ENCODE results near the gene TPH2.

Gene TPH2

DNA sequence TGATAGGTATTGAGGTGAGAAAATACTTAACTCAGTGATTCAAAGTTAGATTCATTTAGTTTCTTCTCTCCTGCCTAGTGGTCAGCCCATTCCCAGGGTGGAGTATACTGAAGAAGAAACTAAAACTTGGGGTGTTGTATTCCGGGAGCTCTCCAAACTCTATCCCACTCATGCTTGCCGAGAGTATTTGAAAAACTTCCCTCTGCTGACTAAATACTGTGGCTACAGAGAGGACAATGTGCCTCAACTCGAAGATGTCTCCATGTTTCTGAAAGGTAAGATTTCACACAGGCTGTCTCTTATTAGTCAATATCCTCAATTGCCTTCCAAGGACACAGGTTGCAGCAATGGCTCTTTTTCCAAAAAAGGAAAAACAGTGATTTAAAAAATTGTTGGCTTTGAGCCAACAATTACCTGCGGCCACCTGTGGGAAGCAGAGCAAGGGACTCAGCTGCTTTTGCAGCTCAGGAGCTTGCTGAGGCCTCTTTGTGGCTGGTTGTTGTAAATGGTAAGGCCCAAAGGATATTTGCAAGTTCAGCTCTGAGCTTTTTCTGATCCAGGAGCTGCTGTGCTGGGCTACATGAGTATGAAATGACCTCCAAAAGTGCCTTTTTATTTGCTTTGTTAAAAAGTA, 33.9 kb downstream of the TPH2 start:
- TF ChIP-seq, protein P1, sequence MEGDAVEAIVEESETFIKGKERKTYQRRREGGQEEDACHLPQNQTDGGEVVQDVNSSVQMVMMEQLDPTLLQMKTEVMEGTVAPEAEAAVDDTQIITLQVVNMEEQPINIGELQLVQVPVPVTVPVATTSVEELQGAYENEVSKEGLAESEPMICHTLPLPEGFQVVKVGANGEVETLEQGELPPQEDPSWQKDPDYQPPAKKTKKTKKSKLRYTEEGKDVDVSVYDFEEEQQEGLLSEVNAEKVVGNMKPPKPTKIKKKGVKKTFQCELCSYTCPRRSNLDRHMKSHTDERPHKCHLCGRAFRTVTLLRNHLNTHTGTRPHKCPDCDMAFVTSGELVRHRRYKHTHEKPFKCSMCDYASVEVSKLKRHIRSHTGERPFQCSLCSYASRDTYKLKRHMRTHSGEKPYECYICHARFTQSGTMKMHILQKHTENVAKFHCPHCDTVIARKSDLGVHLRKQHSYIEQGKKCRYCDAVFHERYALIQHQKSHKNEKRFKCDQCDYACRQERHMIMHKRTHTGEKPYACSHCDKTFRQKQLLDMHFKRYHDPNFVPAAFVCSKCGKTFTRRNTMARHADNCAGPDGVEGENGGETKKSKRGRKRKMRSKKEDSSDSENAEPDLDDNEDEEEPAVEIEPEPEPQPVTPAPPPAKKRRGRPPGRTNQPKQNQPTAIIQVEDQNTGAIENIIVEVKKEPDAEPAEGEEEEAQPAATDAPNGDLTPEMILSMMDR (IDR thresholded peaks at IDR 0.05; ENCODE audit: control insufficient read depth, extremely low read depth, insufficient read depth): 0 out of 2 replicates have a peak, but pooled peaks have one; percentile 20

DNA sequence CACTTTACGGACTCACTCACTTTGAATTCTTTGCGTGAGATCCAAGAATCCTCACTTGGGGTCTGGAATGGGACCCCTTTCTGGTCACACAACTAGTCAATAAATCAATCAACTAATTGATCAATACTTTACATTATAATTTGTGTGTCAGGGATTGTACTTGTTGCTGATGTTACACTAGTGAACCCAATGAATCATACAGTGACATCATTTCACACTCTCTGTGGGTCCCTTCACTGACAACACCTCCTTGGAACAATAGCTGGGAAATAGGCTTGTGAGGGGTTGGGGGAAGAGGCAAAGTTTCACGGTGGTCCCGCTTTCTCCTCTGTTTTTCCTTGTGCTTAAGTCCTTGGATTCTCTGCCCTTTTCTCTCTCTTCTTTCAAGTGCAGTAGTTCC, 35.0 kb downstream of the TPH2 start:
- H3K4me3 ChIP-seq (ENCODE audit: low read depth, low read length): no peak overlapping the region
- no peak for DNase-seq (ENCODE audit: low read depth)
- TF ChIP-seq, protein P1 (IDR thresholded peaks at IDR 0.05; ENCODE audit: control insufficient read depth, extremely low read depth, insufficient read depth): no peak

More for the DNA sequence above, 33.9 kb downstream of the TPH2 start:
- no peak for DNase-seq (ENCODE audit: low read depth)
- no peak overlapping the region for H3K4me3 ChIP-seq (ENCODE audit: low read depth, low read length)

DNA sequence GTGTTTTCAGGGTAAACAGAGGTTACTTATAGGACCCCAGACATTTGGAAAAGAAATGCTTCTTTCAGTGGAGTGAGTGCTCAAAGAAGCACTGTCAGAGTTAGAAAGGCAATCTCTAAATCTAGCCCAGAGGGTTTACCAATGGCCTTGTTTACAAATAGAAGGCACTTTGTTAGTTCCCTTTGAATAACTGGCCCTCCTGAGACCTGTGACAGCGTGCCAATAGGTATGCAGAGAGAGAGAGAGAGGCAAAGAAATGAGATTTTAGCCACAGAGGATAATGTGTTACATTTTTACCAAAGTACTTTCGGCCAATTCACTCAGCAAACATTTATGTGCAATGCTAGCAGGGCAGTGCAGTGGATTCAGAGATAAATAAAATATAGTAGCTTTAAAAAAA, 41.9 kb downstream of the TPH2 start:
- DNase-seq (ENCODE audit: low read depth): no peak
- TF ChIP-seq, protein P1 (IDR thresholded peaks at IDR 0.05; ENCODE audit: control insufficient read depth, extremely low read depth, insufficient read depth): no peak
- no peak overlapping the region for H3K4me3 ChIP-seq (ENCODE audit: low read depth, low read length)

DNA sequence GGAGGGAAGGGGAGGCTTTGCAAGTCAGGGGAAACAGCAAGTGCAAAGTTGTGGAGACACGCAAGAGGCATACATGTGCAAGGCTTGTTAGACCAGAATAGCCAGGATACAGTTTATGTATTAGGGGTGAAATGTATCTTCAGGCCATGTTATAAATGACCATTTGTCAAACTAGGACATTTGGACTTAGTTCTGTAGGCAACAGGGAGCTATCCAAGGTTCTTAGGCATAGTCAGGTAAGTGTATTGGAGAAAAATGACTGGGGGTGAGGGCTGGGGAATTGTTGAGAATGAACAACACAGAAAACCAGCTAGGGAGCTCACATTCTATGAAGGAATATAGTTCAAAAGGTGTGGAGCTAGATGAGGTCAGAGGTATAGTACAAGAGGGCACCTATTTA, 42.5 kb downstream of the TPH2 start:
- TF ChIP-seq, protein P1 (IDR thresholded peaks at IDR 0.05; ENCODE audit: control insufficient read depth, extremely low read depth, insufficient read depth): no peak
- no peak overlapping the region for H3K4me3 ChIP-seq (ENCODE audit: low read depth, low read length)
- no peak for DNase-seq (ENCODE audit: low read depth)

DNA sequence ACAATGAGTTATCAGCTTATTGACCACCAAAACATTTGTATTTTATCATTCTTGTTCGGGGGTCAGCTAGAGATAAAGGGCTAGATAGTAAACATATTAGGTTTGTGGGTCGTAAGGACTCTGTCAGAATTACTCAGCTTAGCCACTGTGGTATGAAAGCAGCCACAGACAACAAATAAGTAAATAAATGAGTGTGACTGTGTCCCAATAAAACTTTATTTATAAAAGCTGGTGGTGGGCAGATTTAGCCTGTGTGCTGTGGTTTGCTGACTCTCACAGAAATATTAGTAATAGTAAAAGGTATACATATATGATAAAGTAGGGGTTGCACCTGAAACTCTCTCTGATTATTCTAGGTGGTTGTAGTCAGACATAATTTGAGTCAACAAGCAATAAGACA, 56.1 kb downstream of the TPH2 start:
- H3K4me3 ChIP-seq (ENCODE audit: low read depth, low read length): no peak overlapping the region
- TF ChIP-seq, protein P1 (IDR thresholded peaks at IDR 0.05; ENCODE audit: control insufficient read depth, extremely low read depth, insufficient read depth): no peak
- no peak for DNase-seq (ENCODE audit: low read depth)

DNA sequence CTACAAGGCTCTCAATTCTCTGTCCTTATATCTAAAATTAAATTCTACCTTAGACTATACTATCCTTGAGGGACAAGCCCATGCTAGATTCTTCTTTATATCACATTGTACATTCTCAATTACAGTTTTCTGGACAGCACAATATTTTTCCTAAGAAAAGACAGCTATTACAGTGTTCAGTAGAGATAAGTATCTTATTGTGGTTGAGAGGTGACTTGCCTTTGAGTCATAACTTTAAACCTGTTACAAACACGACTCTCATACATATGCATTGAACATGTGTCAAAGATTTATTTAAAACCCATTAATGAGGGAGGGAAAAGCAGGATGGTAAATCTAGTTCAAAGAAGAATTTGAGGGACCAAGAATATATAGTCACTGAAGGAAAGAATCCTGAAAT, 61.1 kb downstream of the TPH2 start:
- no peak for DNase-seq (ENCODE audit: low read depth)
- TF ChIP-seq, protein P1 (IDR thresholded peaks at IDR 0.05; ENCODE audit: control insufficient read depth, extremely low read depth, insufficient read depth): no peak
- no peak overlapping the region for H3K4me3 ChIP-seq (ENCODE audit: low read depth, low read length)
